Endodermal cell (in vitro differentiated cells): ENCODE results near the gene KCNC1. TPM values are rescaled to one million over a fixed set of nuclear protein-coding genes. Genes with fewer than 3 reads are reported as not detected.

Experiments used
- DNase-seq: peaks from one replicate; pipeline ENCODE4 v3.0.0-alpha.2; 2017
- H3K27ac ChIP-seq: 2 replicates; pipeline ENCODE4 v1.5.1; 2013; ENCODE audit warnings: mild to moderate bottlenecking, low read depth, low read length, moderate library complexity
- H3K27me3 ChIP-seq: 2 replicates; pipeline ENCODE4 v1.6.1; 2013; ENCODE audit warnings: mild to moderate bottlenecking, low read length, moderate library complexity; ENCODE audit not compliant: insufficient read depth, control insufficient read depth, poor library complexity, severe bottlenecking
- H3K36me3 ChIP-seq: 2 replicates; pipeline ENCODE4 v1.7.0; 2013; ENCODE audit warnings: mild to moderate bottlenecking, low read length, moderate library complexity; ENCODE audit not compliant: control insufficient read depth, insufficient read depth
- H3K4me1 ChIP-seq: one replicate; pipeline ENCODE4 v1.7.0; 2013; ENCODE audit warnings: low read length; ENCODE audit not compliant: control insufficient read depth, insufficient read depth
- H3K4me3 ChIP-seq: 2 replicates; pipeline ENCODE4 v1.5.1; 2013; ENCODE audit warnings: mild to moderate bottlenecking, low read length, moderate library complexity
- H3K9ac ChIP-seq: 2 replicates; pipeline ENCODE4 v1.6.1; 2013; ENCODE audit warnings: mild to moderate bottlenecking, low read length, moderate library complexity; ENCODE audit not compliant: poor library complexity, severe bottlenecking; ENCODE audit errors: extremely low read depth
- H3K9me3 ChIP-seq: 2 replicates; pipeline ENCODE4 v1.6.1; 2013; ENCODE audit warnings: mild to moderate bottlenecking, low read length, moderate library complexity; ENCODE audit not compliant: control insufficient read depth
- H3K27ac Mint-ChIP-seq: 2 replicates; pipeline ENCODE4 v1.8.0; 2020; ENCODE audit warnings: mixed read lengths
- H3K27me3 Mint-ChIP-seq: 2 replicates; pipeline ENCODE4 v1.8.0; 2021; ENCODE audit warnings: mild to moderate bottlenecking, mixed read lengths; ENCODE audit not compliant: insufficient read depth
- H3K36me3 Mint-ChIP-seq: 2 replicates; pipeline ENCODE4 v1.8.0; 2020; ENCODE audit warnings: low read depth, mixed read lengths
- H3K4me1 Mint-ChIP-seq: 2 replicates; pipeline ENCODE4 v1.8.0; 2020; ENCODE audit warnings: mixed read lengths
- H3K4me3 Mint-ChIP-seq: 2 replicates; pipeline ENCODE4 v1.8.0; 2020; ENCODE audit warnings: mild to moderate bottlenecking, moderate library complexity, mixed read lengths
- H3K9me3 Mint-ChIP-seq: 2 replicates; pipeline ENCODE4 v1.8.0; 2020; ENCODE audit warnings: mild to moderate bottlenecking, mixed read lengths
- CTCF ChIP-seq: fragments of 200-600 bp; sonication (generic); conservative IDR thresholded peaks from 2 replicates; pipeline ENCODE4 v1.5.0; 2021; ENCODE audit warnings: antibody characterized with exemption, mild to moderate bottlenecking
- WGBS, 2 experiments: methylation state at CpG; one replicate each; pipeline versions ENCODE4 v1.1.5 to v1.1.7; 2013; ENCODE audit warnings: missing lambda C conversion rate in 2 of 2, mixed read lengths in 1 of 2; ENCODE audit not compliant: insufficient coverage in 1 of 2, insufficient read length in 1 of 2; 5-methylcytosine and 5-hydroxymethylcytosine counted together
- total RNA-seq, 2 donors: library from RNA; stranded (reverse); fragmentation: NEBNext Ultra II Directional in 1 of 2; extraction: Animal tissue kit (Norgen Biotek cat#: 25700) in 1 of 2; gene quantifications; 2 replicates in 1 of 2; 3 replicates in 1 of 2; pipeline ENCODE4 v1.2.1, GENCODE V29; 2021

KCNC1 gene
- total RNA-seq, 2 donors from 2014 or later, result not detected

- Mint-ChIP-seq H3K27ac (no peak overlapping the region), H3K4me3 (no peak overlapping the region)
- no peak overlapping the region for H3K4me3 ChIP-seq
Measured at GRCh38 chr11:17786824-17787525, 52.4 kb downstream of the KCNC1 start.

GRCh38 chr11:17788084-17788483 is 53.5 kb downstream of the KCNC1 start:
- Histone ChIP-seq H3K36me3 (no peaks in the 10 kb centered on the region), H3K4me1 (no peaks in the 10 kb centered on the region), H3K27me3 (no peaks in the 10 kb centered on the region), H3K4me3 (no peak overlapping the region), H3K9ac (no peak overlapping the region), H3K9me3 (no peaks in the 10 kb centered on the region), H3K27ac (no peak overlapping the region)
- Mint-ChIP-seq H3K4me1 (no peaks in the 10 kb centered on the region), H3K36me3 (no peaks in the 10 kb centered on the region), H3K9me3 (no peaks in the 10 kb centered on the region), H3K4me3 (no peak overlapping the region), H3K27ac (no peak overlapping the region), H3K27me3 (no peaks in the 10 kb centered on the region)
- 94 to 100% methylated on average over 4 to 5 of the region's 5 CpGs for WGBS, 2 experiments
- no peak for TF ChIP-seq CTCF
- DNase-seq, result no peak

More at GRCh38 chr11:17786824-17787525, 52.4 kb downstream of the KCNC1 start:
- H3K27me3 ChIP-seq, result no peaks in the 10 kb centered on the region
- no peaks in the 10 kb centered on the region for H3K9me3 ChIP-seq
- no peak overlapping the region for H3K27ac ChIP-seq
- 89 to 95% methylated on average over 5 to 14 of the region's 14 CpGs for WGBS, 2 experiments
- H3K4me1 Mint-ChIP-seq, result no peaks in the 10 kb centered on the region
- H3K9me3 Mint-ChIP-seq, result no peaks in the 10 kb centered on the region
- no peak overlapping the region for H3K9ac ChIP-seq
- H3K4me1 ChIP-seq, result no peaks in the 10 kb centered on the region
- H3K36me3 Mint-ChIP-seq, result no peaks in the 10 kb centered on the region
- H3K27me3 Mint-ChIP-seq, result no peaks in the 10 kb centered on the region
- DNase-seq, result no peak
- TF ChIP-seq CTCF, result no peak
- no peaks in the 10 kb centered on the region for H3K36me3 ChIP-seq

- Histone ChIP-seq H3K36me3 (no peaks in the 10 kb centered on the region), H3K27ac (no peak overlapping the region), H3K27me3 (no peaks in the 10 kb centered on the region), H3K4me3 (no peak overlapping the region), H3K4me1 (no peaks in the 10 kb centered on the region), H3K9ac (no peak overlapping the region), H3K9me3 (no peaks in the 10 kb centered on the region)
- Mint-ChIP-seq H3K4me3 (no peak overlapping the region), H3K36me3 (no peaks in the 10 kb centered on the region), H3K9me3 (no peaks in the 10 kb centered on the region), H3K27me3 (no peaks in the 10 kb centered on the region), H3K27ac (no peak overlapping the region), H3K4me1 (no peaks in the 10 kb centered on the region)
- DNase-seq, result no peak
- WGBS, 2 experiments, result 93 to 96% methylated on average over 1 of the region's 1 CpG
- no peak for TF ChIP-seq CTCF
Measured at GRCh38 chr11:17790453-17790852, 55.9 kb downstream of the KCNC1 start.
